OCI-M1 (cell line): ENCODE data around the gene TCF15.
"Not testable (repeated sequence)": the region's sequence is repeated elsewhere in the genome, so short reads cannot be mapped to it uniquely, and the experiment has no call there.

ENCODE experiments used
- DNase-seq: peaks from one replicate; lab custom pipeline; 2025; lab: John Stamatoyannopoulos, UW

The TCF15 gene

GRCh38 chr20:642013-642397 is 31.9 kb upstream of the TCF15 start:
- DNase-seq, result not testable (repeated sequence)

- DNase-seq, result peak; percentile 62
Observed at GRCh38 chr20:641516-641875, 31.4 kb upstream of the TCF15 start.

- DNase-seq, result no peak
Observed at GRCh38 chr20:640674-641515, 30.8 kb upstream of the TCF15 start.

GRCh38 chr20:638579-638978 is 28.5 kb upstream of the TCF15 start:
- no peak for DNase-seq

- DNase-seq, result no peak
Observed at GRCh38 chr20:637559-637958, 27.4 kb upstream of the TCF15 start.

- no peak for DNase-seq
Observed at GRCh38 chr20:635893-636338, 25.8 kb upstream of the TCF15 start.

GRCh38 chr20:635028-635892 is 25.2 kb upstream of the TCF15 start:
- DNase-seq, result no peak

- DNase-seq, result no peak
Observed at GRCh38 chr20:634148-634925, 24.2 kb upstream of the TCF15 start.

GRCh38 chr20:631101-631500 is 21.0 kb upstream of the TCF15 start:
- no peak for DNase-seq

- DNase-seq, result no peak
Observed at GRCh38 chr20:626579-626978, 16.5 kb upstream of the TCF15 start.

- peak; percentile 91 for DNase-seq
Observed at GRCh38 chr20:625360-625932, 15.3 kb upstream of the TCF15 start.

- peak; percentile 51 for DNase-seq
Observed at GRCh38 chr20:623704-624103, 13.6 kb upstream of the TCF15 start.

- DNase-seq, result no peak
Observed at GRCh38 chr20:623021-623420, 12.9 kb upstream of the TCF15 start.

GRCh38 chr20:622161-622560 is 12.1 kb upstream of the TCF15 start:
- no peak for DNase-seq

- peak; percentile 44 for DNase-seq
Observed at GRCh38 chr20:621125-621756, 11.1 kb upstream of the TCF15 start.

GRCh38 chr20:620246-620645 is 10.1 kb upstream of the TCF15 start:
- no peak for DNase-seq

- no peak for DNase-seq
Observed at GRCh38 chr20:618980-619379, 8.9 kb upstream of the TCF15 start.

GRCh38 chr20:617934-618690 is 8.0 kb upstream of the TCF15 start:
- DNase-seq, result no peak

GRCh38 chr20:615514-615913 is 5.4 kb upstream of the TCF15 start:
- peak; percentile 41 for DNase-seq

GRCh38 chr20:611843-612185 is 1.7 kb upstream of the TCF15 start:
- peak; percentile 18 for DNase-seq
